Fibroblast of lung (primary cell): ENCODE results near the gene GUCY2D.

Experiments
- CTCF ChIP-seq, 2 donors: IDR thresholded peaks in 1 of 2; conservative IDR thresholded peaks in 1 of 2; 1 replicate in 1 of 2; 2 replicates in 1 of 2; pipeline ENCODE4 v1.5.1; 2011 to 2012; ENCODE audit warnings: low read length in 2 of 2, control low read depth in 1 of 2, inconsistent platforms in 1 of 2, low read depth in 1 of 2, mild to moderate bottlenecking in 1 of 2
- EZH2 ChIP-seq: IDR thresholded peaks from 2 replicates; pipeline ENCODE4 v1.5.1; 2012; ENCODE audit warnings: low read length, control low read depth, mild to moderate bottlenecking; ENCODE audit errors: missing control alignments

- TF ChIP-seq CTCF (conservative IDR thresholded peaks at IDR 0.05 in 1 of 2, IDR thresholded peaks at IDR 0.05 in 1 of 2; ENCODE audit: low read depth in 1 of 2, low read length in 2 of 2) = no peak
- no peak for TF ChIP-seq EZH2
Measured at GRCh38 chr17:7992516-7992915, 9.9 kb upstream of the GUCY2D start.
